K562 (cell line): ENCODE measurements around the gene MYO16.

Source experiments
- BRF1 ChIP-seq: IDR thresholded peaks from 3 replicates; pipeline ENCODE4 v1.6.1; 2011; ENCODE audit warnings: borderline replicate concordance, mild to moderate bottlenecking; ENCODE audit not compliant: insufficient read length; ENCODE audit errors: extremely low read depth
- CTCF ChIP-seq, 3 experiments: IDR thresholded peaks in 2 of 3; conservative IDR thresholded peaks in 1 of 3; 2 replicates each; pipeline ENCODE4 v1.5.1; 2011 to 2012; ENCODE audit warnings: low read length in 3 of 3, mild to moderate bottlenecking in 3 of 3, control low read depth in 2 of 3, improper control_type of control experiment in 1 of 3, inconsistent platforms in 1 of 3, low read depth in 1 of 3, mixed read lengths in 1 of 3, moderate library complexity in 1 of 3; ENCODE audit not compliant: insufficient read depth in 2 of 3
- ELF1 ChIP-seq: fragments of 200-800 bp; sonication (Bioruptor generic); IDR thresholded peaks from 2 replicates; pipeline ENCODE4 v1.6.1; 2016; ENCODE audit warnings: missing genetic modification characterization, missing compliant biosample characterization
- MCM3 ChIP-seq: fragments of 450-650 bp; IDR thresholded peaks from 2 replicates; pipeline ENCODE4 v1.6.1; 2016
- POLR2AphosphoS2 ChIP-seq: IDR thresholded peaks from 2 replicates; pipeline ENCODE4 v1.6.1; 2012; ENCODE audit warnings: low read length, improper control_type of control experiment
- SAP30 ChIP-seq: fragments of 200-600 bp; sonication (generic); IDR thresholded peaks from 2 replicates; pipeline ENCODE4 v1.6.1; 2012; ENCODE audit warnings: borderline replicate concordance, low read depth, mild to moderate bottlenecking, moderate library complexity, low read length, control low read depth, inconsistent platforms; ENCODE audit not compliant: insufficient read depth, poor library complexity, severe bottlenecking
- SIN3A ChIP-seq, 2 experiments: fragments of 150-350 bp in 1 of 2; IDR thresholded peaks; 2 replicates each; pipeline ENCODE4 v1.6.1; 2011 to 2016; ENCODE audit warnings: borderline replicate concordance in 2 of 2, low read depth in 2 of 2, low read length in 2 of 2, mild to moderate bottlenecking in 2 of 2, moderate library complexity in 2 of 2; ENCODE audit not compliant: control insufficient read depth in 1 of 2
- SNRNP70 ChIP-seq: fragments of 200-400 bp; formaldehyde crosslinking; optimal IDR thresholded peaks from 2 replicates; pipeline ENCODE3; 2017; ENCODE audit warnings: low read depth, low read length
- TBP ChIP-seq: optimal IDR thresholded peaks from 2 replicates; pipeline ENCODE3; 2011; ENCODE audit warnings: low read depth, low read length, improper control_type of control experiment
- ZFP36 ChIP-seq: fragments of 150-350 bp; IDR thresholded peaks from 2 replicates; pipeline ENCODE4 v1.6.1; 2018; ENCODE audit warnings: low read length, low read depth; ENCODE audit not compliant: partially characterized antibody
- ZNF197 ChIP-seq: fragments of 200-800 bp; sonication (Bioruptor generic); IDR thresholded peaks from 2 replicates; pipeline ENCODE4 v1.6.1; 2016; ENCODE audit warnings: low read depth, missing genetic modification characterization, missing compliant biosample characterization
- ZNF253 ChIP-seq: fragments of 250-450 bp; sonication (Bioruptor Pico); conservative IDR thresholded peaks from 2 replicates; pipeline ENCODE4 v1.6.1; 2021; ENCODE audit warnings: mild to moderate bottlenecking

- no peak for TF ChIP-seq ZNF197
- TF ChIP-seq POLR2AphosphoS2: no peak
- TF ChIP-seq BRF1: no peak
- no peak for TF ChIP-seq SNRNP70
- TF ChIP-seq CTCF (IDR thresholded peaks at IDR 0.05 in 2 of 3, conservative IDR thresholded peaks at IDR 0.05 in 1 of 3; ENCODE audit: insufficient read depth in 2 of 3, low read depth in 1 of 3, low read length in 3 of 3): no peak
- no peak for TF ChIP-seq ZNF253 (CRISPR knock-in tag)
- no peak for TF ChIP-seq TBP
- no peak for TF ChIP-seq ELF1 (tag)
- TF ChIP-seq ZFP36: no peak
- no peak for TF ChIP-seq MCM3
- no peak for TF ChIP-seq SAP30
- TF ChIP-seq SIN3A (IDR thresholded peaks at IDR 0.05; ENCODE audit: borderline replicate concordance in 2 of 2, control insufficient read depth in 1 of 2, low read depth in 2 of 2, low read length in 2 of 2): no peak
Observed at GRCh38 chr13:108667205-108667604, 37.8 kb downstream of the MYO16 start.
